ACC112 (cell line): Measurements from ENCODE around the gene WDR90.

Experiments used
- H2AFZ ChIP-seq: fragments of 200-600 bp; sonication (generic); one replicate; pipeline ENCODE4 v1.6.0; 2017; ENCODE audit warnings: antibody characterized with exemption, low read length; ENCODE audit not compliant: unreplicated experiment
- H3K27ac ChIP-seq: fragments of 200-600 bp; sonication (generic); 2 replicates; pipeline ENCODE4 v1.5.1; 2014; ENCODE audit warnings: low read depth, mild to moderate bottlenecking, antibody characterized with exemption, low read length, moderate library complexity
- H3K27me3 ChIP-seq: fragments of 200-600 bp; sonication (generic); 2 replicates; pipeline ENCODE4 v1.6.1; 2014; ENCODE audit warnings: mild to moderate bottlenecking, antibody characterized with exemption, low read length, moderate library complexity, mixed read lengths; ENCODE audit not compliant: insufficient read depth
- H3K36me3 ChIP-seq: fragments of 200-600 bp; sonication (generic); 2 replicates; pipeline ENCODE4 v1.6.1; 2016; ENCODE audit warnings: mild to moderate bottlenecking, antibody characterized with exemption, low read length, moderate library complexity, mixed read lengths; ENCODE audit not compliant: insufficient read depth
- H3K4me1 ChIP-seq: fragments of 200-600 bp; sonication (generic); one replicate; pipeline ENCODE4 v1.6.1; 2016; ENCODE audit warnings: low read length, mixed read lengths; ENCODE audit not compliant: insufficient read depth, unreplicated experiment, control insufficient read depth
- H3K4me3 ChIP-seq: fragments of 200-600 bp; sonication (generic); 2 replicates; pipeline ENCODE4 v1.5.1; 2014; ENCODE audit warnings: mild to moderate bottlenecking, low read depth, low read length
- H3K79me2 ChIP-seq: fragments of 200-600 bp; sonication (generic); one replicate; pipeline ENCODE4 v1.6.0; 2016; ENCODE audit warnings: low read length; ENCODE audit not compliant: control insufficient read depth, unreplicated experiment, insufficient read depth

WDR90 gene

GRCh38 chr16:648781-649589, at the start of gene WDR90:
Gene WDR90 (plus strand): TSS chr16:649365. CDS start chr16:649417, 52 bp downstream.
- Histone ChIP-seq H3K79me2 (peaks cover 5% of the 10 kb centered on the region), H3K36me3 (no peaks in the 10 kb centered on the region), H2AFZ (peak within 1 kb of the TSS; percentile 71)

GRCh38 chr16:600781-601180, 48.4 kb upstream of the WDR90 start:
- Histone ChIP-seq H3K79me2 (peaks cover 5% of the 10 kb centered on the region), H3K27ac (no peak overlapping the region), H3K4me3 (no peak overlapping the region)

More at GRCh38 chr16:648781-649589, at the start of gene WDR90:
- no peaks in the 10 kb centered on the region for H3K27me3 ChIP-seq
- peak within 1 kb of the TSS; percentile 96 for H3K4me3 ChIP-seq
- peaks cover 21% of the 10 kb centered on the region for H3K4me1 ChIP-seq
- peak within 1 kb of the TSS; percentile 81 for H3K27ac ChIP-seq

GRCh38 chr16:603933-604332, 45.2 kb upstream of the WDR90 start:
- no peak overlapping the region for H3K4me3 ChIP-seq
- no peaks in the 10 kb centered on the region for H3K27me3 ChIP-seq
- peaks cover 3% of the 10 kb centered on the region for H3K79me2 ChIP-seq
- no peak overlapping the region for H2AFZ ChIP-seq
- H3K4me1 ChIP-seq = no peaks in the 10 kb centered on the region
- peaks cover 4% of the 10 kb centered on the region; the same call in 1 of the 2 replicates for H3K36me3 ChIP-seq
- no peak overlapping the region for H3K27ac ChIP-seq

More at GRCh38 chr16:600781-601180, 48.4 kb upstream of the WDR90 start:
- Histone ChIP-seq H2AFZ (no peak overlapping the region), H3K27me3 (no peaks in the 10 kb centered on the region), H3K4me1 (no peaks in the 10 kb centered on the region), H3K36me3 (peaks cover 7% of the 10 kb centered on the region; the same call in 1 of the 2 replicates)

- H2AFZ ChIP-seq = no peak overlapping the region
- H3K27ac ChIP-seq = no peak overlapping the region
- no peaks in the 10 kb centered on the region for H3K27me3 ChIP-seq
- no peaks in the 10 kb centered on the region for H3K36me3 ChIP-seq
- H3K4me1 ChIP-seq = no peaks in the 10 kb centered on the region
- H3K79me2 ChIP-seq = peaks cover 3% of the 10 kb centered on the region
- no peak overlapping the region for H3K4me3 ChIP-seq
These were observed 42.4 kb upstream of the WDR90 start for GRCh38 chr16:606656-607307.

GRCh38 chr16:608019-608418, 41.1 kb upstream of the WDR90 start:
- no peak overlapping the region for H2AFZ ChIP-seq
- no peaks in the 10 kb centered on the region for H3K36me3 ChIP-seq
- no peaks in the 10 kb centered on the region for H3K27me3 ChIP-seq
- no peaks in the 10 kb centered on the region for H3K4me1 ChIP-seq
- H3K4me3 ChIP-seq = no peak overlapping the region
- H3K27ac ChIP-seq = no peak overlapping the region
- H3K79me2 ChIP-seq = peaks cover 3% of the 10 kb centered on the region

- Histone ChIP-seq H3K27ac (no peak overlapping the region), H2AFZ (no peak overlapping the region), H3K79me2 (peaks cover 3% of the 10 kb centered on the region), H3K4me1 (no peaks in the 10 kb centered on the region), H3K4me3 (no peak overlapping the region), H3K27me3 (no peaks in the 10 kb centered on the region), H3K36me3 (no peaks in the 10 kb centered on the region)
These were observed 39.8 kb upstream of the WDR90 start for GRCh38 chr16:609316-609715.

GRCh38 chr16:609984-610383, 39.2 kb upstream of the WDR90 start:
- peaks cover 3% of the 10 kb centered on the region for H3K79me2 ChIP-seq
- H2AFZ ChIP-seq = no peak overlapping the region
- H3K36me3 ChIP-seq = no peaks in the 10 kb centered on the region
- H3K27me3 ChIP-seq = no peaks in the 10 kb centered on the region
- H3K4me3 ChIP-seq = no peak overlapping the region
- H3K4me1 ChIP-seq = no peaks in the 10 kb centered on the region
- no peak overlapping the region for H3K27ac ChIP-seq

GRCh38 chr16:610513-611381, 38.4 kb upstream of the WDR90 start:
- H3K4me3 ChIP-seq = no peak overlapping the region
- no peaks in the 10 kb centered on the region for H3K79me2 ChIP-seq
- H2AFZ ChIP-seq = no peak overlapping the region
- H3K27me3 ChIP-seq = no peaks in the 10 kb centered on the region
- H3K27ac ChIP-seq = no peak overlapping the region
- no peaks in the 10 kb centered on the region for H3K4me1 ChIP-seq
- H3K36me3 ChIP-seq = no peaks in the 10 kb centered on the region

GRCh38 chr16:615122-615521, 34.0 kb upstream of the WDR90 start:
- H3K4me1 ChIP-seq = no peaks in the 10 kb centered on the region
- no peak overlapping the region for H3K27ac ChIP-seq
- no peaks in the 10 kb centered on the region for H3K79me2 ChIP-seq
- H3K27me3 ChIP-seq = no peaks in the 10 kb centered on the region
- no peaks in the 10 kb centered on the region for H3K36me3 ChIP-seq
- H2AFZ ChIP-seq = no peak overlapping the region
- no peak overlapping the region for H3K4me3 ChIP-seq

- H2AFZ ChIP-seq = no peak overlapping the region
- H3K4me1 ChIP-seq = no peaks in the 10 kb centered on the region
- no peak overlapping the region for H3K4me3 ChIP-seq
- no peaks in the 10 kb centered on the region for H3K79me2 ChIP-seq
- no peaks in the 10 kb centered on the region for H3K27me3 ChIP-seq
- H3K36me3 ChIP-seq = no peaks in the 10 kb centered on the region
- no peak overlapping the region for H3K27ac ChIP-seq
These were observed 32.2 kb upstream of the WDR90 start for GRCh38 chr16:616733-617586.
